HG02970 (cell line): Measurements from ENCODE around the gene TGFBR2.
"Not testable (repeated sequence)": the region's sequence is repeated elsewhere in the genome, so short reads cannot be mapped to it uniquely, and the experiment has no call there.

Experiments used
- ATAC-seq: cut with Tn5 transposase; IDR thresholded peaks from one replicate; pipeline ENCODE4 v1.9.1; 2021; ENCODE audit warnings: mild to moderate bottlenecking, moderate library complexity, moderate number of reproducible peaks; ENCODE audit not compliant: unreplicated experiment, low FRiP score

The TGFBR2 gene

GRCh38 chr3:30617653-30618052 lies 11.3 kb downstream of the TGFBR2 start:
- ATAC-seq: no peak

GRCh38 chr3:30618526-30618925 lies 12.1 kb downstream of the TGFBR2 start:
- ATAC-seq: no peak

GRCh38 chr3:30619318-30619717 lies 12.9 kb downstream of the TGFBR2 start:
- ATAC-seq: no peak

- no peak for ATAC-seq
Measured at GRCh38 chr3:30620402-30621360, 14.3 kb downstream of the TGFBR2 start.

- ATAC-seq: no peak
Measured at GRCh38 chr3:30621576-30621975, 15.2 kb downstream of the TGFBR2 start.

GRCh38 chr3:30622047-30622545 lies 15.7 kb downstream of the TGFBR2 start:
- no peak for ATAC-seq

GRCh38 chr3:30622790-30623189 lies 16.4 kb downstream of the TGFBR2 start:
- no peak for ATAC-seq

GRCh38 chr3:30623351-30623750 lies 16.9 kb downstream of the TGFBR2 start:
- ATAC-seq: no peak

- not testable (repeated sequence) for ATAC-seq
Measured at GRCh38 chr3:30624480-30624879, 18.1 kb downstream of the TGFBR2 start.

- no peak for ATAC-seq
Measured at GRCh38 chr3:30625541-30626438, 19.4 kb downstream of the TGFBR2 start.

GRCh38 chr3:30626443-30627180 lies 20.2 kb downstream of the TGFBR2 start:
- no peak for ATAC-seq

GRCh38 chr3:30628205-30628900 lies 22.0 kb downstream of the TGFBR2 start:
- ATAC-seq: no peak

- ATAC-seq: no peak
Measured at GRCh38 chr3:30628901-30629590, 22.6 kb downstream of the TGFBR2 start.

- no peak for ATAC-seq
Measured at GRCh38 chr3:30629746-30630145, 23.3 kb downstream of the TGFBR2 start.

- ATAC-seq: no peak
Measured at GRCh38 chr3:30630238-30631030, 24.0 kb downstream of the TGFBR2 start.

GRCh38 chr3:30631243-30631904 lies 25.0 kb downstream of the TGFBR2 start:
- ATAC-seq: no peak

GRCh38 chr3:30632065-30632464 lies 25.7 kb downstream of the TGFBR2 start:
- no peak for ATAC-seq

GRCh38 chr3:30632521-30632920 lies 26.1 kb downstream of the TGFBR2 start:
- ATAC-seq: no peak
